MCF 10A (cell line): ENCODE measurements around the gene RNF123. TPM values are rescaled to one million over a fixed set of nuclear protein-coding genes. Genes with fewer than 3 reads are reported as not detected.

ENCODE experiments used
- BruUV-seq: library from RNA; stranded (reverse); fragments of 400-500 nt; replicated peaks from 2 replicates; lab custom pipeline; 2021; lab: Mats Ljungman, UMichigan
- CTCF ChIA-PET: fragments of 300-600 bp; sonication (Branson Sonifier 250); formaldehyde crosslinking; extraction: SDS; loops from one replicate; lab custom pipeline; 2021; ENCODE audit warnings: antibody characterized with exemption, inconsistent platforms; lab: Yijun Ruan, JAX
- POLR2A ChIA-PET: fragments of 300-600, 350-650 bp; sonication (Branson Sonifier 250); formaldehyde crosslinking; extraction: SDS; loops from one replicate; lab custom pipeline; 2020; ENCODE audit warnings: antibody characterized with exemption, inconsistent platforms; lab: Yijun Ruan, JAX
- DNase-seq: peaks from one replicate; pipeline ENCODE4 v3.0.0-alpha.2; 2018; ENCODE audit not compliant: unreplicated experiment
- H3K27ac Mint-ChIP-seq: one replicate; pipeline ENCODE4 v1.8.0; 2022; ENCODE audit warnings: mild to moderate bottlenecking, low read depth, mixed read lengths; ENCODE audit not compliant: unreplicated experiment
- H3K27me3 Mint-ChIP-seq: one replicate; pipeline ENCODE4 v1.8.0; 2022; ENCODE audit warnings: mixed read lengths; ENCODE audit not compliant: insufficient read depth, unreplicated experiment
- H3K36me3 Mint-ChIP-seq: one replicate; pipeline ENCODE4 v1.8.0; 2022; ENCODE audit warnings: mild to moderate bottlenecking, moderate library complexity, mixed read lengths; ENCODE audit not compliant: insufficient read depth, unreplicated experiment
- H3K4me1 Mint-ChIP-seq: one replicate; pipeline ENCODE4 v1.8.0; 2022; ENCODE audit warnings: mixed read lengths; ENCODE audit not compliant: insufficient read depth, unreplicated experiment
- H3K4me3 Mint-ChIP-seq: one replicate; pipeline ENCODE4 v1.8.0; 2022; ENCODE audit warnings: mild to moderate bottlenecking, moderate library complexity, mixed read lengths; ENCODE audit not compliant: unreplicated experiment
- H3K9me3 Mint-ChIP-seq: one replicate; pipeline ENCODE4 v1.8.0; 2022; ENCODE audit warnings: mixed read lengths; ENCODE audit not compliant: unreplicated experiment
- CTCF ChIP-seq: fragments of 200-600 bp; IDR thresholded peaks from one replicate; pipeline ENCODE4 v1.8.0; 2022; ENCODE audit warnings: antibody characterized with exemption, mild to moderate bottlenecking; ENCODE audit not compliant: unreplicated experiment
- intact Hi-C: fragments of 100-400 bp; cut with micrococcal nuclease; formaldehyde crosslinking; loops from 2 replicates; pipeline ENCODE4 v1.14.1; 2022
- total RNA-seq: library from RNA; stranded (reverse); gene quantifications from 2 replicates; pipeline ENCODE4 v1.2.3, GENCODE V29; 2022

The RNF123 gene
- total RNA-seq, 1 experiment from 2014 or later, result 48.6 TPM

- Mint-ChIP-seq H3K27ac (no peak overlapping the region), H3K4me1 (peaks cover 9% of the 10 kb centered on the region), H3K9me3 (no peaks in the 10 kb centered on the region), H3K4me3 (no peak overlapping the region), H3K36me3 (no peaks in the 10 kb centered on the region), H3K27me3 (no peaks in the 10 kb centered on the region)
- intact Hi-C loops, result no loop called here
- no peak for TF ChIP-seq CTCF
- BruUV-seq, result no TSS peak
- CTCF ChIA-PET, result interaction anchor here (0.6 to 1.5 kb wide), 3 partner anchors 29 to 158 kb away, joined by 3 read pairs; no protein-coding TSS in a partner anchor
- POLR2A ChIA-PET, result interaction anchor here (0.8 to 1.0 kb wide), 2 partner anchors 15 to 27 kb away, joined by 3 read pairs; no protein-coding TSS in a partner anchor
- no peak for DNase-seq
These were observed 46.6 kb upstream of the RNF123 start for GRCh38 chr3:49642708-49643145.

GRCh38 chr3:49644684-49645083 lies 44.7 kb upstream of the RNF123 start:
- BruUV-seq, result no TSS peak

GRCh38 chr3:49646236-49646635 lies 43.1 kb upstream of the RNF123 start:
- BruUV-seq, result no TSS peak
- ChIA-PET POLR2A (interaction anchor here (0.6 kb wide), 1 partner anchor 85 kb away, joined by 3 read pairs; no protein-coding TSS in a partner anchor), CTCF (no interaction called here)
- Mint-ChIP-seq H3K4me1 (no peaks in the 10 kb centered on the region), H3K27ac (no peak overlapping the region), H3K36me3 (no peaks in the 10 kb centered on the region), H3K4me3 (no peak overlapping the region), H3K27me3 (no peaks in the 10 kb centered on the region), H3K9me3 (no peaks in the 10 kb centered on the region)
- intact Hi-C loops, result no loop called here
- no peak for DNase-seq
- TF ChIP-seq CTCF, result no peak

More at GRCh38 chr3:49644684-49645083, 44.7 kb upstream of the RNF123 start:
- H3K9me3 Mint-ChIP-seq, result no peaks in the 10 kb centered on the region
- ChIA-PET CTCF (interaction anchor here (0.7 kb wide), 1 partner anchor 27 kb away, joined by 3 read pairs; no protein-coding TSS in a partner anchor), POLR2A (interaction anchor here (0.6 kb wide), 1 partner anchor 16 kb away, joined by 3 read pairs; no protein-coding TSS in a partner anchor)
- no peak for DNase-seq
- TF ChIP-seq CTCF, result no peak
- H3K27me3 Mint-ChIP-seq, result no peaks in the 10 kb centered on the region
- H3K4me3 Mint-ChIP-seq, result no peak overlapping the region
- no peak overlapping the region for H3K27ac Mint-ChIP-seq
- H3K36me3 Mint-ChIP-seq, result no peaks in the 10 kb centered on the region
- intact Hi-C loops, result no loop called here
- H3K4me1 Mint-ChIP-seq, result no peaks in the 10 kb centered on the region

- no peaks in the 10 kb centered on the region for H3K4me1 Mint-ChIP-seq
- no peaks in the 10 kb centered on the region for H3K9me3 Mint-ChIP-seq
- CTCF ChIA-PET, result no interaction called here
- H3K4me3 Mint-ChIP-seq, result no peak overlapping the region
- TF ChIP-seq CTCF, result no peak
- no peaks in the 10 kb centered on the region for H3K27me3 Mint-ChIP-seq
- H3K27ac Mint-ChIP-seq, result no peak overlapping the region
- POLR2A ChIA-PET, result no interaction called here
- no peaks in the 10 kb centered on the region for H3K36me3 Mint-ChIP-seq
- intact Hi-C loops, result no loop called here
- BruUV-seq, result no TSS peak
- no peak for DNase-seq
These were observed 41.6 kb upstream of the RNF123 start for GRCh38 chr3:49647741-49648140.
